ENCODE data around the gene HNF1A.

DNA sequence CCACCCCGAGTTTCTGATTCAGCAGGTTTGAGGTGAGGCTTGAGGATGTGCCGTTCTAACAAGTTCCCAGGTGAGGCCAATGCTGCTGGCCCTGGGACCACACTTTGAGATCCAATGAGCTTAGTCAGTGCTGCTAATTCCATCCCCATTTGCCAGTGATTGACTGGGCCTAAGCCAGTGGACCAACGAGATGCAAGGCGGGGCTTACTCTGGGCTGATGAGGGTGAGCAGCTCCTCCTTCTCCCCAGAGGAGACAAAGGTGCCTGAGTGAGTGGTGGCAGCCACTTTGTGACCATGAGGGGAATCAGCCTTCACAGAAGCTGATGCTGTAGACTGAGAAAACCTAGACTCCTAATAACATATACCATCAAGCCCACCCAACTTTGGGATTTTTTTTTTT lies 23.1 kb upstream of the HNF1A start:
- TF ChIP-seq POLR2A (IDR thresholded peaks at IDR 0.05; ENCODE audit: borderline replicate concordance, extremely low read depth, insufficient read depth, insufficient read length) (no peak), CTCF (IDR thresholded peaks at IDR 0.05 in 2 of 3, conservative IDR thresholded peaks at IDR 0.05 in 1 of 3; ENCODE audit: borderline replicate concordance in 1 of 3, insufficient read depth in 1 of 3, low read depth in 2 of 3, low read length in 2 of 3) (no peak), ZNF274 (IDR thresholded peaks at IDR 0.05; ENCODE audit: low read depth, low read length) (no peak)
